Thyroid gland (tissue), 4 donors: Measurements from ENCODE around the gene RNF41.

Experiments used
- POLR2A ChIP-seq, 2 donors: fragments of 450-650 bp; IDR thresholded peaks; one replicate each; pipeline ENCODE4 v1.6.1; 2017; ENCODE audit warnings: antibody characterized with exemption in 2 of 2, mild to moderate bottlenecking in 2 of 2, moderate library complexity in 1 of 2
- TF ChIP-seq, protein P1 (sequence below), 6 experiments: fragments of 200-600 bp in 3 of 6; fragments of 450-650 bp in 3 of 6; sonication (generic) in 3 of 6; IDR thresholded peaks; one replicate each; pipeline ENCODE4 v1.5.1; 2016 to 2019; ENCODE audit warnings: antibody characterized with exemption in 6 of 6, mild to moderate bottlenecking in 2 of 6, inconsistent platforms in 1 of 6, moderate library complexity in 1 of 6

DNA sequence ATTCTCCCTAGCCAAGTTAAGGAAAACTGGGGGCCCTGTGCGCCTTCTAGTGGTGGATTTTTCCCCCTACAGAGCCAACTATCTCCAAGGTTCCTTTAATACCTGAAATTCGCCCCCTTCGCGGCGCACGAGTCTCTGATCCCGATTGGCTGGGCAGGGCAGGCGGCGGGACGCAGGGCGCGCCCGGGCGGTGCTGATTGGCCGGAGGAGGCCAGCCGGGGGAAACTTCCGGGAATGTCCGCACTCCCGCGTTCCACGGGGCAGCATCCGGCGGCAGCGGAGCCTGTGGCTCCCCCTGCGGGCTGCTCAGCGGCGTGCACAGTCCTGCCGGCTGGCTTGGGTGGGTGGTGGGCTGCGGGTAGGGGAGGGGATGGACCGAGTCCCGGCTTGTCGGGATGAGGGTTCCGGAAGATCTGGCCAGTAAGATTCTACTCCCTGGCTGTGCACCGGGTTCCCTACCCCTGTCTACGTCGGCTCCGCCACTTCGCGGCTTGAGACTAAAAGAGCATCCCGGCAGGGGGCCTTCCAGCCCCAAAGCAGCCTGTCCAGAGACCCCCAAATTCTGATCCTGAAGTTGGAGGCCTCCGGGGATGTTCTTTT, 2.5 kb upstream of the RNF41 start, which contains the start of gene NABP2:
- TF ChIP-seq, protein P1, sequence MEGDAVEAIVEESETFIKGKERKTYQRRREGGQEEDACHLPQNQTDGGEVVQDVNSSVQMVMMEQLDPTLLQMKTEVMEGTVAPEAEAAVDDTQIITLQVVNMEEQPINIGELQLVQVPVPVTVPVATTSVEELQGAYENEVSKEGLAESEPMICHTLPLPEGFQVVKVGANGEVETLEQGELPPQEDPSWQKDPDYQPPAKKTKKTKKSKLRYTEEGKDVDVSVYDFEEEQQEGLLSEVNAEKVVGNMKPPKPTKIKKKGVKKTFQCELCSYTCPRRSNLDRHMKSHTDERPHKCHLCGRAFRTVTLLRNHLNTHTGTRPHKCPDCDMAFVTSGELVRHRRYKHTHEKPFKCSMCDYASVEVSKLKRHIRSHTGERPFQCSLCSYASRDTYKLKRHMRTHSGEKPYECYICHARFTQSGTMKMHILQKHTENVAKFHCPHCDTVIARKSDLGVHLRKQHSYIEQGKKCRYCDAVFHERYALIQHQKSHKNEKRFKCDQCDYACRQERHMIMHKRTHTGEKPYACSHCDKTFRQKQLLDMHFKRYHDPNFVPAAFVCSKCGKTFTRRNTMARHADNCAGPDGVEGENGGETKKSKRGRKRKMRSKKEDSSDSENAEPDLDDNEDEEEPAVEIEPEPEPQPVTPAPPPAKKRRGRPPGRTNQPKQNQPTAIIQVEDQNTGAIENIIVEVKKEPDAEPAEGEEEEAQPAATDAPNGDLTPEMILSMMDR (IDR thresholded peaks at IDR 0.05) = peak; percentile 87 to 97 (median 88)
- TF ChIP-seq POLR2A (IDR thresholded peaks at IDR 0.05) = peak in 1 of 2 donors; percentile 56
